Esophagus squamous epithelium (tissue), 5 donors: ENCODE results near the gene OR10C1. TPM values are rescaled to one million over a fixed set of nuclear protein-coding genes. Genes with fewer than 3 reads are reported as not detected.

Source experiments
- DNase-seq: peaks from one replicate; lab custom pipeline; 2025; lab: John Stamatoyannopoulos, UW
- H3K27ac ChIP-seq, 4 donors: fragments of 200-600 bp; sonication (generic); one replicate each; pipeline ENCODE4 v1.5.1; 2016 to 2019; ENCODE audit warnings: mild to moderate bottlenecking in 1 of 4
- H3K27me3 ChIP-seq, 4 donors: fragments of 200-600 bp; sonication (generic); 1 replicate in 3 of 4; 2 replicates in 1 of 4; pipeline versions ENCODE4 v1.5.1 to v1.6.0; 2017 to 2021; ENCODE audit warnings: antibody characterized with exemption in 1 of 4
- H3K36me3 ChIP-seq, 3 donors: fragments of 200-600 bp; sonication (generic); one replicate each; pipeline ENCODE4 v1.5.1; 2016 to 2019
- H3K4me1 ChIP-seq, 3 donors: fragments of 200-600 bp; sonication (generic); one replicate each; pipeline ENCODE4 v1.5.1; 2017 to 2019
- H3K4me3 ChIP-seq, 4 donors: fragments of 200-600 bp; sonication (generic); 1 replicate in 3 of 4; 2 replicates in 1 of 4; pipeline ENCODE4 v1.5.1; 2016 to 2019; ENCODE audit warnings: mild to moderate bottlenecking in 2 of 4, moderate library complexity in 1 of 4
- H3K9me3 ChIP-seq, 3 donors: fragments of 200-600 bp; sonication (generic); one replicate each; pipeline ENCODE4 v1.5.1; 2016 to 2019
- CTCF ChIP-seq, 6 experiments: fragments of 450-650 bp in 4 of 6; fragments of 200-600 bp in 2 of 6; sonication (generic) in 2 of 6; IDR thresholded peaks; one replicate each; pipeline ENCODE4 v1.5.1; 2016 to 2019; ENCODE audit warnings: antibody characterized with exemption in 6 of 6, mild to moderate bottlenecking in 4 of 6, moderate library complexity in 4 of 6
- POLR2A ChIP-seq, 4 donors: fragments of 450-650 bp; IDR thresholded peaks; one replicate each; pipeline ENCODE4 v1.6.1; 2017; ENCODE audit warnings: antibody characterized with exemption in 4 of 4, mild to moderate bottlenecking in 4 of 4, moderate library complexity in 3 of 4
- WGBS, 2 donors: methylation state at CpG; one replicate each; pipeline ENCODE4 v1.1.5; 2018; 5-methylcytosine and 5-hydroxymethylcytosine counted together
- intact Hi-C: fragments of 100-400 bp; cut with DNase I; formaldehyde crosslinking; loops from one replicate; pipeline ENCODE4 v1.15.0; 2022
- total RNA-seq, 4 donors: library from RNA; depleted of rRNA; stranded (reverse); fragments of >200 nt; gene quantifications; one replicate each; pipeline ENCODE4 v1.1.0, GENCODE V29; 2016
- donor health status: DM: yes; HTN: yes; CAD: no.

The OR10C1 gene
- total RNA-seq, 4 donors from 2014 or later, result not detected

- TF ChIP-seq CTCF (IDR thresholded peaks at IDR 0.05) (no peak), POLR2A (IDR thresholded peaks at IDR 0.05) (no peak)
- no peak for DNase-seq
- Histone ChIP-seq H3K9me3 (no peaks in the 10 kb centered on the region), H3K36me3 (no peaks in the 10 kb centered on the region), H3K27me3 (no peaks in the 10 kb centered on the region), H3K4me3 (no peak overlapping the region), H3K27ac (no peak overlapping the region), H3K4me1 (no peaks in the 10 kb centered on the region)
- no CpG with 5 or more reads among the region's 2 CpGs for WGBS, 2 donors
- intact Hi-C loops, result no loop called here
Observed at GRCh38 chr6:29474996-29475395, 35.9 kb downstream of the OR10C1 start.

GRCh38 chr6:29477923-29478450 lies 38.9 kb downstream of the OR10C1 start:
- no peaks in the 10 kb centered on the region for H3K27me3 ChIP-seq
- H3K36me3 ChIP-seq, result no peaks in the 10 kb centered on the region
- no peaks in the 10 kb centered on the region for H3K4me1 ChIP-seq
- intact Hi-C loops, result no loop called here
- no peak overlapping the region for H3K4me3 ChIP-seq
- peaks cover 0 to 4% (median 0%) of the 10 kb centered on the region in 3 donors for H3K9me3 ChIP-seq
- no peak for DNase-seq
- WGBS, 2 donors, result 61 to 69% methylated on average over 4 of the region's 5 CpGs
- no peak for TF ChIP-seq CTCF (IDR thresholded peaks at IDR 0.05)
- TF ChIP-seq POLR2A (IDR thresholded peaks at IDR 0.05), result no peak
- H3K27ac ChIP-seq, result peak overlapping the region in 1 of 4 donors; percentile 33

DNA sequence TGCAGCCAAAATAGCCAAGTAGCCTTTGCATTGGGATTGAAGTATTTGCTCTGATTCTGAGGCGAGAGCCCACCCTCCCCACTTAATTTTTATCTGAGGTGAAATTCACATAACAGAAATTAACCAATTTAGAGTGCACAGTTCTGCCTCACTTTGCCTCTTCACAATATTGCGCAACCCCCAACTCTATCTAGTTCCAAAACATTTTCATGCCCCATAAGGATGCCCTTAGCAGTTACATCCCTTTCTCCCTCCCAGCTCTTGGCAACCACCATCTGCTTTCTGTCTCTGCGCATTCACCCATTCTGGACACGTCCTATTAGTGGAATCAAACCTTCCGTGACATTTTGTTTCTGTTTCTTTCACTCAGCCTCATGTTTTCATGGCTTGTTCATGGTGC lies 39.6 kb downstream of the OR10C1 start:
- H3K27ac ChIP-seq, result no peak overlapping the region
- WGBS, 2 donors, result 70 to 72% methylated on average over 5 of the region's 5 CpGs
- no peak for DNase-seq
- H3K4me1 ChIP-seq, result no peaks in the 10 kb centered on the region
- H3K27me3 ChIP-seq, result no peaks in the 10 kb centered on the region
- TF ChIP-seq CTCF (IDR thresholded peaks at IDR 0.05) (no peak), POLR2A (IDR thresholded peaks at IDR 0.05) (no peak)
- no peaks in the 10 kb centered on the region for H3K36me3 ChIP-seq
- intact Hi-C loops, result no loop called here
- peaks cover 0 to 4% (median 0%) of the 10 kb centered on the region in 3 donors for H3K9me3 ChIP-seq
- H3K4me3 ChIP-seq, result no peak overlapping the region

GRCh38 chr6:29479560-29479959 lies 40.5 kb downstream of the OR10C1 start:
- Histone ChIP-seq H3K27me3 (no peaks in the 10 kb centered on the region), H3K4me1 (no peaks in the 10 kb centered on the region), H3K36me3 (no peaks in the 10 kb centered on the region), H3K4me3 (no peak overlapping the region), H3K9me3 (peaks cover 0 to 4% (median 0%) of the 10 kb centered on the region in 3 donors), H3K27ac (no peak overlapping the region)
- DNase-seq, result no peak
- 71 to 75% methylated on average over 2 of the region's 2 CpGs for WGBS, 2 donors
- TF ChIP-seq CTCF (IDR thresholded peaks at IDR 0.05), result no peak
- no peak for TF ChIP-seq POLR2A (IDR thresholded peaks at IDR 0.05)
- intact Hi-C loops, result no loop called here

- H3K4me1 ChIP-seq, result no peaks in the 10 kb centered on the region
- DNase-seq, result no peak
- intact Hi-C loops, result no loop called here
- 74 to 77% methylated on average over 3 of the region's 3 CpGs for WGBS, 2 donors
- H3K36me3 ChIP-seq, result no peaks in the 10 kb centered on the region
- no peak overlapping the region for H3K27ac ChIP-seq
- H3K27me3 ChIP-seq, result no peaks in the 10 kb centered on the region
- no peak overlapping the region for H3K4me3 ChIP-seq
- TF ChIP-seq POLR2A (IDR thresholded peaks at IDR 0.05) (no peak), CTCF (IDR thresholded peaks at IDR 0.05) (no peak)
- peaks cover 0 to 4% (median 0%) of the 10 kb centered on the region in 3 donors for H3K9me3 ChIP-seq
Observed at GRCh38 chr6:29483186-29483585, 44.1 kb downstream of the OR10C1 start.
